GM18909 (cell line): ENCODE measurements around the gene TRIM28.
"Not testable (repeated sequence)": the region's sequence is repeated elsewhere in the genome, so short reads cannot be mapped to it uniquely, and the experiment has no call there.

Experiments
- ATAC-seq: cut with Tn5 transposase; IDR thresholded peaks from one replicate; pipeline ENCODE4 v1.9.1; 2021; ENCODE audit warnings: mild to moderate bottlenecking; ENCODE audit not compliant: unreplicated experiment, poor library complexity

TRIM28 gene

DNA sequence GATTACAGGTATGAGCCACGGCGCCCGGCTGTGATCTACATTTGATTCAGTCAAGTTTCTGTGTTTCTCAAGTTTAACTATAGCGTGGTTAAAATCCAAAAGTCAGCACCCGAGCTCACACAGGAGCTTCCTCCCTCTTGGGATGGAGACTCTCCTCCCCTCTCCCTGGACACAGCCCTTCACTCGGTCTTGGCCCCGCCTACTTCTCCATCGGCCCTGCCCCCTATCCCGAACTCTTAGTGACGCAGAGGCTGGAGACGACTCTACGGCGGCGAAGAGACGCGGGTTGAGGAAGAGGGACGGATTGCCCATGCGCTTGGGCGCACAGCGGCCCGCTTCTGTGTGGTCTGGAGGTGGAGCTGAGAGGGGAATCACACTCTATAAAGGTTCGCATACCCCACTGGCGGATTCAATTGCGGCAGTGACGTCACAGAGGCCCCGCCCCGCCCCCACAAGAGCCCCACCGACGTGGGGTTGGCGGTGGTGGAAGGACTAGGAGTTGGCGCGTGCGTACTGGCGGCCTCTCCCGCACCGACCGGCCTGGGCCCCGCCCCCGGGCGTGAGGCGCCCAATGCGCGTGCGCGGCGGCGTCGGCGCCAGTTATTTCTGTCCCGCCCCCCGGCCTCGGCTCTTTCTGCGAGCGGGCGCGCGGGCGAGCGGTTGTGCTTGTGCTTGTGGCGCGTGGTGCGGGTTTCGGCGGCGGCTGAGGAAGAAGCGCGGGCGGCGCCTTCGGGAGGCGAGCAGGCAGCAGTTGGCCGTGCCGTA is at the start of gene TRIM28:
TSS of gene TRIM28 (plus strand) at position 239 of the 765 bp plus-strand sequence. CDS start 694 bp downstream, outside the sequence.
- ATAC-seq: peak; percentile 78

- no peak for ATAC-seq
These were observed 46.2 kb upstream of the TRIM28 start for GRCh38 chr19:58497634-58498170.

GRCh38 chr19:58498316-58499020 is 45.4 kb upstream of the TRIM28 start:
- peak; percentile 9 for ATAC-seq

GRCh38 chr19:58499021-58499927 is 44.6 kb upstream of the TRIM28 start:
- peak; percentile 91 for ATAC-seq

DNA sequence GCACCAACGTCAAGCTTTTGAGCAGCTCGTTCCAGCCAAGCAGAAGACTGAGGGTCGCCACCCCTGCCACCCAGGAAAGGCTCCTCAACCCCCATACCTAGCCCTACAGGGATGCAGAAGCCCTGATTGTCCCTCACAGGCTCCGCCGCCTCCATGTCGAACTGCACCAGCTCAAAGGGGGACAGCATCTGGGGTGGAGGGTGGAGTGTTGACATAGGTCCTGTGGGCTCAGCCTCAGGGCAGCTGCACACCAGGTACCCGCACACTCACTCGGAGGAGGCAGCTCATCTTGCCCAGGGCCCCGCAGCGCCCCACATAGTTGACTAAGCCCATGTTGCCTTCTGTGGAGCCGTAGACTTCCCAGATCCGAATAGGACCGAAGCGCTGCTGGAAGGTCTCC is 43.6 kb upstream of the TRIM28 start:
- ATAC-seq: no peak

DNA sequence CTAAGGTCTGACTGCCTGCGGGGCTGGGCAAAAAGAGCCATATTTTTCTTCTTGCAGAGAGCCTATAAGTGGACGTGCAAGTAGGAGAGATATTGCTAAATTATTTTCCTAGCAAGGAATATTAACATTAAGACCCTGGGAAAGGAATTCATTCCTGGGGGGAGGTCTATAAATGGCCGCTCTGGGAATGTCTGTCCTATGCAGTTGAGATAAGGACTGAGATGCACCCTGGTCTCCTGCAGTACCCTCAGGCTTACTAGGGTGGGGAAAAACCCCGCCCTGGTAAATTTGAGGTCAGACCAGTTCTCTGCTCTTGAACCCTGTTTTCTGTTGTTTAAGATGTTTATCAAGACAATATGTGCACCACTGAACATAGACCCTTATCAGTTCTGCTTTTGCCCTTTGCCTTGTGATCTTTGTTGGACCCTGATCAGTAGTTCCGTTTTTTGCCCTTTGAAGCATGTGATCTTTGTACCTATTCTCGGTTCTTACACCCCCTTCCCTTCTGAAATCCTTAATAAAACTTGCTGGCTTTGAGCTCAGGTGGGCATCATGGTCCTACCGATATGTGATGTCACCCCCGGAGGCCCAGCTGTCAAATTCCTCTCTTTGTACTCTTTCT is 36.2 kb upstream of the TRIM28 start:
- ATAC-seq: not testable (repeated sequence)

DNA sequence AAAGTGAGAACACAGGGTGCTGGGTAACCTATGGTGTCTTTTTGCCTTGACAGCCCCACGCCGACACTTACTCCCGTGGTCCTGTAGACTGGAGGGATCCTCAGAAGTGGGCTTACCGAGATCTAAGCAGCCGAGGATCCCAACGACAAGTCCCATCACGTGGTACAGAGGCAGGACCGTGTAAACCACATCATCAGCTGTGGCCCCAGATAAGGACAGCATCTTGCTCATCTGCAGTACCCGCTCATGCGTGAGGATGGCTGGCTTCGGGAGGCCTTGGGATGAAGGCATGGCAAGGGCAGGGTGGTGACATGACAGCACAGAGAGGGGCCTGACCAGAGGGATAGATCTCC is 34.2 kb upstream of the TRIM28 start:
- no peak for ATAC-seq

DNA sequence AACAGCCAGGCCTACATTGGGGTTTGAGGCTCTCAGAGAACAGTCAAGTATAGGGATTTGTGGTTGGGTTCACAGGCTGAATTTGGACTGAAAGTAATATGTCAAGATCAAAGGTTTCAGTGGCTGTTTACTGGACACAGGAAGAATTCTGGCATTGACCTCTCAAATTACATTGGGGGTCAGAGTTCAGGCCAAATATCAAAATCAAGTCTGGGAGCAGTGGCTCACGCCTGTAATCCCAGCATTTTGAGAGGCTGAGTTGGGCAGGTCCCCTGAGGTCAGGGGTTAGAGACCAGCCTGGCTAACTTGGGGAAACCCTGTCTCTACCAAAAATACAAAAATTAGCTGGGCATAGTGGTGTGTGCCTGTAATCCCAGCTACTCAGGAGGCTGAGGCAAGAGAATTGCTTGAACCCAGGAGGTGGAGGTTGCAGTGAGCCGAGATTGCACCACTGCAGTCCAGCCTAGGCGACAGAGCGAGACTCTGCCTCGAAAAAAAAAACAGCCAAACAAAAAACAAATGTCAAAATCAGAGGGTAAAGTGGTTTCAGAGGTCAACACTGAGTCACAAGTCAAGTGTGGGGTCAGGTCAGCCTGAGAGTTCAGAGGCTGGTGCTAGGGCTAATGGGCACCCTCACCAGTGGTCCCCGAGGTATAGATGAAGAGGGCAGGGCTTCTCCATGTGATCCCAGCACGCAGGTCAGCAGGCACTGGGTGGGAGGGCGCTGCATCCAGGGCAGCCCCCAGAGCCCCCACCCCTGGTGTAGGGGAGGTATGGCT is 33.6 kb upstream of the TRIM28 start:
- no peak for ATAC-seq

DNA sequence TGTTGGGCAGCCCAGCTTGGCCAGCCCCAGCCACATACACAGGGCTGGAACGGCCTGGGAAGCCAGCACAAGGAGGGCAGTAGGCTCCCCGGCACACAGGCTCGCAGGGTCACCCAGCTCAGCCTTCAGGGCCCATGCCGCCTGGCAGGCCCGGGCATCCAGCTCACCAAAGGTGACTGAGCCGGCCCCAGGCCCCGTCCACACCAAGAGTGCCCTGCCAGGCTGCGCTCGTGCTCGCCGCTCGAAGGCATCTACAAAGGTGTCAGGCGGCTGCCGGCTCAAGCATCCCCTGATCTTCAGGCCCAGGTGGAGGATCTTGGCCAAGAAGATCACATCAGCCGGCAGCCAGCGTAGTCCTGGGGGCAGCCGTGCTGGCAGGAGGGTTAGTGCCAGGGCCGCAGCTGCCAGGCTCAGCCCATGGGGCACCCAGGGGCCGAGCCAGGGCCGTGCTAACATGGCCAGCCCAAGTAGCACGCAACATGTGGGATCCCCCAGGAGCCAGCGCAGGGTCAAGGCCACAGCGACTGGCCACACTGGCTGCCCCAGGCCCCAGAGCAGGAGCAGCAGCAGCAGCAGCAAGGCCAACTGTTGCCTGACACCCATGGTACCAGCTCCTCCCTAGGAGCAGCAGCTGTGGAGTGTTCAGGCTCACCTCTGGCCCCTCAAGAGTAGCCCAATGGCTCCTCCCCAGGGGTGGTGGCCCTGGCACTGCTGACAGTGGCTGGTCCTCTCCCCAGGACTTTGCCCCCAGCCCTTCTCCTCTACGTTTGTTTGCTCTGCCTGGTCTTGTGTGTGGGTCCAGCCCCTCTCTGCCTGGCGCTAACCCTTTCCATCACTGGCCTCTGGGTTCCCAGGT is 32.3 kb upstream of the TRIM28 start, which contains the start of gene SLC27A5:
TSS of gene SLC27A5 (minus strand) at position 640 of the 856 bp plus-strand sequence. CDS start at position 603, 37 bp downstream.
- no peak for ATAC-seq

- no peak for ATAC-seq
These were observed 30.6 kb upstream of the TRIM28 start for GRCh38 chr19:58513213-58513693.

DNA sequence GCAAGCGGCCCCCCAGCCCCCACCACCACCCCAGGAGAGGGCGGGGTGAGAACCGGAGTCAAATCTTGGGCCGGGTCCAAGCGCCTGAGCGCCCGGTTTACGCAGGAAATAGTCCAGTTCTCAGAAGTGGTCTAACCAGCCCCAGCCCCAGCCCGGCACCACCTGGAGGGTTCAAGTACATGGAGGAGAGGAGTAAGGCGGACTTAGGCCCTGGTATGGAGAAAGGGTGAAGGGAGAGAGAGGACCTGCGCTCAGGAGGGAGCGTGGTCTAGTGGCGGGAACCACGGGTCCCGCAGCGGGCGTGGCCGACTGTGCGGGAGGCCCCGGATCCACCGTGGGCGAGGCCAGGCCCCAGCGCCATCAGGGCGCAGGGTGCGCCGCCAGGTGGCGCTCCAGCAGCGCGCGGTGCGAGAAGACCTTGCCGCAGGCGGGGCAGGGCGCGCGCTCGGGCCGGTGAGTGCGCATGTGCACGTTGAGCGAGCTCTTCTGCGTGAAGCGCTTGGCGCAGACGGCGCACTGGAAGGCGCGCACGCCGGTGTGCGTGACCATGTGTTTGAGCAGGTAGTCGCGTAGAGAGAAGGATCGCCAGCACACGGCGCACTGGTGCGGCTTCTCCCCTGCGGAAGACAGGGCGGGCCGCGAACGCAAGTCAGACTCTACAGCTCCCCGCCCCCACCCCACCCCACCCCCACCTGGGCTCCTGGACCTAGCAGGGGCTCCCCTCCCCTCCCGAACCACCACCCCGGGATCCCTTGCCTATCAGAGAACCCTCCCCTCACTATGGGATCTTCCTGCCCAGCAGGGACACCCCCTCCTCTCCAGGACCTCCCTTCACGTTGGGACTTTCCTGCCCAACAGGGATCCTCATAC is 29.9 kb upstream of the TRIM28 start:
- ATAC-seq: peak; percentile 79

- no peak for ATAC-seq
These were observed 29.3 kb upstream of the TRIM28 start for GRCh38 chr19:58514564-58515022.

GRCh38 chr19:58515259-58515658 is 28.6 kb upstream of the TRIM28 start:
- no peak for ATAC-seq

DNA sequence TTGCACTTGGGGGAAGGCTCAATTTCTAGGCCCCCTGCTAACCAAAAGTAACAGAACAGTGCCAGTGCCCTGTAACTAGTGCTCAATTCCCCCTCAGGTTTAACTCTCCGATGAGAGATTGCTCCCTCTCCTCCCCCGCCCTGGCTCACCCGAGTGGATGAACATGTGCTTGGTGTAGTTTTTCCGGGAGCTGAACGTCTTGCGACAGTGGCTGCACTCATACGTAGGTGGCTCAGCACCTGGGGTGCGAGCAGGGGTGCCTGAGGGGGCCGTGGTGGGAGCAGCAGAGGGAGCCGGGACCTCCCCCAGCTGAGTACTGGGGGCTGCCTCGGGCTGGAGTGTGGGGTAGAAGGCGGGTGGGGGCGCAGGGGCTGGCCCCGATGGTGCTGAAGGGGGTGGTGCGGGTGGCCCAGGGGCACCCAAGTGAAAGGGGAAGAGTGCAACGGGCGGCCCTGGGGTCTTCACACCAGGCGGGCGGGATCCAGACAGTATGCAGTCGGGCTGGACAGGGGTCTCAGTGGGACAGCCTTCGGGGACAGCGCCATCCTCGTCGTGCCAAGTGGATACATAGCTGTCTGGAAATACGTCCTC is 27.5 kb upstream of the TRIM28 start:
- no peak for ATAC-seq

DNA sequence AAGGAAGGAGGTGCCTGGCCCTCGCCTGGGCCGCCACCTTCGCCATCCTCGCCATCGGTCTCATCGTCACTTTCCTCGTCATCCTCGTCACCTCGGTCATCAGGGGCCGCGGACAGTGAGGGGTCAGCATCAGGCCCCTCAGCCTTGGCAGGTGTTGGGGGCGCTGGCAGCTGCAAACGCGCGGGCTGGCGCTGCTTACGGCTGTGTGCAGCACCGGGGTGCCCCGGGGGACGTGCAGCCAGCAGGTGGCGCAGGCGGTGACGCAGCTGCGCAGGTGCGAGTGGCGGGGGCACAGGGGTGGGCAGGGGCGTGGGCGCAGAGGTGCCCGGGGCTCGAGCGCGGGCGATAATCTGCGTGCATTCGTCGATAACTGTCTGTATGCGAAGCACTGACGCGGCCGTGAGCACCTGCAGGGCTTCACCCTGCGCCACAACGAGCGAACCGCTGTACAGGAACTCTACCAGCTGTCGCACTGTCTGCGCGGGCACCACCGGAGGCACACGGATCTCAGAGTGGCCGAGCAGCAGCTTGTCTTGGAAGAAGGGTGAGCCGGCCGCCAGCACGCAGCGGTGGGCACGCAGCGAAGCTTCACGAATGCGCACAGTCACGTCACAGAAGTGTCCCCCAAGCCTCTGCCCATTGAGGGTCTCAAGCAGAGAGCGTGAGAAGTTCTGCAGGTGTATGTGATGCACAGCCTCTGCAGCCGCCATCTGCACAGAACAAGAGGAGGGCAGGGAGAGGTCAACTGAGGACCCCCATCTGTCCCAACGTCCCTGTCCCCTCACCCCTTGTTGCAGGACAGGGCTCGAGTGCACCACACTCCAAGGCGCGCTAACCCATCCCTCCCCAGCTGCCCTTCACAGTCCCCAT is 26.7 kb upstream of the TRIM28 start:
- ATAC-seq: no peak
